Gastrocnemius medialis (tissue), 4 donors: ENCODE results near the gene DGCR2. TPM values are rescaled to one million over a fixed set of nuclear protein-coding genes. Genes with fewer than 3 reads are reported as not detected.

Experiments used
- ATAC-seq, 2 donors: fragments of 150-250 bp; one replicate each; pipeline ENCODE4 v1.9.1; 2016
- DNase-seq, 2 donors: peaks; one replicate each; pipeline ENCODE4 v3.0.0-alpha.2; 2019
- H3K27ac ChIP-seq, 4 donors: fragments of 200-600 bp; sonication (generic); 1 replicate in 1 of 4; 2 replicates in 3 of 4; pipeline ENCODE4 v1.5.1; 2016 to 2018; ENCODE audit warnings: mild to moderate bottlenecking in 2 of 4, moderate library complexity in 1 of 4
- H3K27me3 ChIP-seq, 3 donors: fragments of 200-600 bp; sonication (generic) in 2 of 3; 1 replicate in 1 of 3; 2 replicates in 2 of 3; pipeline versions ENCODE4 v1.5.1 to v1.6.0; 2016 to 2019; ENCODE audit warnings: mild to moderate bottlenecking in 1 of 3, moderate library complexity in 1 of 3
- H3K36me3 ChIP-seq, 2 donors: fragments of 200-600 bp; sonication (generic) in 1 of 2; one replicate each; pipeline ENCODE4 v1.5.1; 2017 to 2018
- H3K4me1 ChIP-seq, 2 donors: fragments of 200-600 bp; sonication (generic) in 1 of 2; one replicate each; pipeline ENCODE4 v1.5.1; 2016 to 2017; ENCODE audit warnings: mild to moderate bottlenecking in 2 of 2
- H3K4me3 ChIP-seq, 4 donors: fragments of 200-600 bp; sonication (generic) in 3 of 4; 1 replicate in 1 of 4; 2 replicates in 3 of 4; pipeline ENCODE4 v1.5.1; 2016 to 2019; ENCODE audit warnings: mild to moderate bottlenecking in 2 of 4
- H3K9me3 ChIP-seq, 3 donors: fragments of 200-600 bp; sonication (generic) in 2 of 3; 1 replicate in 1 of 3; 2 replicates in 2 of 3; pipeline ENCODE4 v1.5.1; 2016 to 2019
- CTCF ChIP-seq, 5 experiments: fragments of 450-650 bp in 3 of 5; fragments of 200-600 bp in 2 of 5; sonication (generic) in 2 of 5; IDR thresholded peaks in 4 of 5; conservative IDR thresholded peaks in 1 of 5; 1 replicate in 4 of 5; 2 replicates in 1 of 5; pipeline ENCODE4 v1.5.1; 2016 to 2019; ENCODE audit warnings: antibody characterized with exemption in 5 of 5, mild to moderate bottlenecking in 3 of 5, moderate library complexity in 3 of 5
- POLR2A ChIP-seq, 2 donors: fragments of 450-650 bp; IDR thresholded peaks; one replicate each; pipeline ENCODE4 v1.6.1; 2017; ENCODE audit warnings: antibody characterized with exemption in 2 of 2, mild to moderate bottlenecking in 2 of 2, moderate library complexity in 2 of 2
- in situ Hi-C, 4 donors: fragments of 200-750 bp; cut with MboI; loops; one replicate each; pipeline versions ENCODE4 v1.15.0 to v1.8.0; 2017; ENCODE audit warnings: low sequenced_read_pairs in 4 of 4
- intact Hi-C: fragments of 100-400 bp; cut with DNase I; formaldehyde crosslinking; loops from one replicate; pipeline ENCODE4 v1.15.1; 2023; ENCODE audit warnings: low total_unique reads
- total RNA-seq, 4 donors: library from RNA; depleted of rRNA; stranded (reverse); fragments of >200 nt; gene quantifications; one replicate each; pipeline versions ENCODE4 v1.1.0 to v1.2.3, GENCODE V29; 2016

The DGCR2 gene
- total RNA-seq, 4 donors from 2014 or later = 30.0 to 72.7 (median 43.5) TPM

GRCh38 chr22:19039448-19039780, 82.8 kb downstream of the DGCR2 start:
- H3K36me3 ChIP-seq = peaks cover 0 to 74% of the 10 kb centered on the region in 2 donors
- H3K4me1 ChIP-seq = no peaks in the 10 kb centered on the region
- H3K9me3 ChIP-seq = no peaks in the 10 kb centered on the region
- in situ Hi-C loops (no loop called here), intact Hi-C loops (no loop called here)
- no peaks in the 10 kb centered on the region for H3K27me3 ChIP-seq
- DNase-seq (no peak), ATAC-seq (no peak)
- H3K4me3 ChIP-seq = no peak overlapping the region
- TF ChIP-seq CTCF (IDR thresholded peaks at IDR 0.05 in 4 of 5, conservative IDR thresholded peaks at IDR 0.05 in 1 of 5) = no peak
- no peak overlapping the region for H3K27ac ChIP-seq

- DNase-seq (no peak), ATAC-seq (no peak)
- Histone ChIP-seq H3K4me3 (no peak overlapping the region), H3K27ac (no peak overlapping the region), H3K4me1 (no peaks in the 10 kb centered on the region), H3K36me3 (peaks cover 0 to 68% of the 10 kb centered on the region in 2 donors), H3K9me3 (no peaks in the 10 kb centered on the region), H3K27me3 (no peaks in the 10 kb centered on the region)
- no peak for TF ChIP-seq POLR2A (IDR thresholded peaks at IDR 0.05)
- TF ChIP-seq CTCF (IDR thresholded peaks at IDR 0.05 in 4 of 5, conservative IDR thresholded peaks at IDR 0.05 in 1 of 5) = no peak
- in situ Hi-C loops = no loop called here
- intact Hi-C loops = no loop called here
These were observed 83.3 kb downstream of the DGCR2 start for GRCh38 chr22:19038728-19039447.

GRCh38 chr22:19038164-19038546, 84.1 kb downstream of the DGCR2 start:
- TF ChIP-seq POLR2A (IDR thresholded peaks at IDR 0.05) (no peak), CTCF (IDR thresholded peaks at IDR 0.05 in 4 of 5, conservative IDR thresholded peaks at IDR 0.05 in 1 of 5) (no peak)
- H3K27me3 ChIP-seq = no peaks in the 10 kb centered on the region
- no peak overlapping the region for H3K4me3 ChIP-seq
- no peaks in the 10 kb centered on the region for H3K4me1 ChIP-seq
- H3K36me3 ChIP-seq = peaks cover 0 to 61% of the 10 kb centered on the region in 2 donors
- H3K9me3 ChIP-seq = no peaks in the 10 kb centered on the region
- no peak overlapping the region for H3K27ac ChIP-seq
- in situ Hi-C loops = no loop called here
- DNase-seq (no peak), ATAC-seq (no peak)
- intact Hi-C loops = no loop called here

GRCh38 chr22:19037282-19038163, 84.7 kb downstream of the DGCR2 start:
- ATAC-seq (no peak), DNase-seq (no peak)
- Histone ChIP-seq H3K4me1 (no peaks in the 10 kb centered on the region), H3K4me3 (no peak overlapping the region), H3K9me3 (no peaks in the 10 kb centered on the region), H3K27me3 (no peaks in the 10 kb centered on the region), H3K27ac (no peak overlapping the region), H3K36me3 (peaks cover 0 to 55% of the 10 kb centered on the region in 2 donors)
- TF ChIP-seq CTCF (IDR thresholded peaks at IDR 0.05 in 4 of 5, conservative IDR thresholded peaks at IDR 0.05 in 1 of 5) (no peak), POLR2A (IDR thresholded peaks at IDR 0.05) (no peak)
- in situ Hi-C loops = no loop called here
- intact Hi-C loops = no loop called here
